K562 treated with DMSO at 1 percent for 12 hours (cell line): Measurements from ENCODE around the gene LYPD4. TPM values are rescaled to one million over a fixed set of nuclear protein-coding genes. Genes with fewer than 3 reads are reported as not detected.

Experiments used
- total RNA-seq: library from RNA; unstranded; fragments of 300-600 nt; gene quantifications from 2 replicates; pipeline ENCODE4 v1.2.3, GENCODE V29; 2022; ENCODE audit not compliant: insufficient read depth

The LYPD4 gene, protein sequence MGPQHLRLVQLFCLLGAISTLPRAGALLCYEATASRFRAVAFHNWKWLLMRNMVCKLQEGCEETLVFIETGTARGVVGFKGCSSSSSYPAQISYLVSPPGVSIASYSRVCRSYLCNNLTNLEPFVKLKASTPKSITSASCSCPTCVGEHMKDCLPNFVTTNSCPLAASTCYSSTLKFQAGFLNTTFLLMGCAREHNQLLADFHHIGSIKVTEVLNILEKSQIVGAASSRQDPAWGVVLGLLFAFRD
- total RNA-seq = not detected in 2 replicates

DNA sequence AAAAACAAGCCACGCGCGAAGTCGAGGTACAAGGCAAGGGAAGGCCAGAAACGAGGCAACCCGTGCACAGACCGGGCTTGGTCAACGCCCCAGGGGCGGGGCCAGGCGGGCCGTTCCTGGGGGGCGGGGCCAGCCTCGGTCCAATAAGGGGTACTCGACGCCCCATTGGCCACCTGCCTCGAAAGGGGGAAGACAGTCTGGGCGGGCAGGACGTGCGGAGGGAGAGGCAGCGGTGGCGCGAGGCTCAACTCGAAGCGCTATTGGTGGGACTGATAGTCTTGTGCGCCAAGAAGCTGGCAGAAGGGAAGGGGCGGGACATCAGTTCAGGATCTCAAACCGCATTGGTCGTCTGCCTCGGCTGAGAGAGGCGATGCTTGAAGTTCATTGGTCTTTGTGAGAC is at the start of gene LYPD4:
Gene LYPD4 (minus strand): TSS at position 83 of the 400 bp plus-strand sequence. CDS start 5,398 bp downstream, outside the sequence.

GRCh38 chr19:41882568-41883462 is 38.3 kb upstream of the LYPD4 start, which contains the start of gene ARHGEF1:
Gene ARHGEF1 (plus strand): TSS chr19:41883184. CDS start chr19:41888083, 4,899 bp downstream.

GRCh38 chr19:41876847-41877832 is 32.7 kb upstream of the LYPD4 start, which contains the start of gene CD79A:
Gene CD79A (plus strand): TSS chr19:41877279. CDS start chr19:41877305, 26 bp downstream.

DNA sequence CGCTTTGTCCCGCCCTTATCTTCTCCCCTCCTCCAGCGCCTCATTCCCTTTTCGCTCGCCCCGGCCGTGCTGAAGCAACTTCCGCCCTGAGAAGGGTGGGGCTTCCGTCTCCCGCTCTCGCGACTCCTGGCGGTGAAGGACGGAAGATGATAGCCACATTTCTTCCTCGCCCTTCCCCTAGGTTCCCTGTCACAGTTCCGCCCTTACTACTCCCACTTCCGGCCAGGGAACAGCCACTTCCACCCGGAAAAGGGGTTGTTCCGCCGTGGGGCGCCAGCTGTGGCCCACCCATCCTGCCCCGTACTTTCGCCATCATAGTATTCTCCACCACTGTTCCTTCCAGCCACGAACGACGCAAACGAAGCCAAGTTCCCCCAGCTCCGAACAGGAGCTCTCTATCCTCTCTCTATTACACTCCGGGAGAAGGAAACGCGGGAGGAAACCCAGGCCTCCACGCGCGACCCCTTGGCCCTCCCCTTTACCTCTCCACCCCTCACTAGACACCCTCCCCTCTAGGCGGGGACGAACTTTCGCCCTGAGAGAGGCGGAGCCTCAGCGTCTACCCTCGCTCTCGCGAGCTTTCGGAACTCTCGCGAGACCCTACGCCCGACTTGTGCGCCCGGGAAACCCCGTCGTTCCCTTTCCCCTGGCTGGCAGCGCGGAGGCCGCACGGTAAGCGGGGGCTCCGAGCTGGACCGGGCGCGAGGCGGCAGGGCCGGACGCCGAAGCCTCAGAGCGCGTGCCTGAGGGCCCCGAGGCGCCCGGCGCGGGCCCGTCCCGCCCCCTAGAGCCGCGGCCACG is 15.3 kb upstream of the LYPD4 start, which contains the start of gene RPS19:
Gene RPS19 (plus strand): TSS at position 638 of the 801 bp plus-strand sequence. CDS start 520 bp downstream, outside the sequence.

GRCh38 chr19:41845001-41845050 is 343 bp upstream of the LYPD4 start, which contains the start of gene DMRTC2:
Gene DMRTC2 (plus strand): TSS chr19:41845042. CDS start chr19:41847429, 2,387 bp downstream.

DNA sequence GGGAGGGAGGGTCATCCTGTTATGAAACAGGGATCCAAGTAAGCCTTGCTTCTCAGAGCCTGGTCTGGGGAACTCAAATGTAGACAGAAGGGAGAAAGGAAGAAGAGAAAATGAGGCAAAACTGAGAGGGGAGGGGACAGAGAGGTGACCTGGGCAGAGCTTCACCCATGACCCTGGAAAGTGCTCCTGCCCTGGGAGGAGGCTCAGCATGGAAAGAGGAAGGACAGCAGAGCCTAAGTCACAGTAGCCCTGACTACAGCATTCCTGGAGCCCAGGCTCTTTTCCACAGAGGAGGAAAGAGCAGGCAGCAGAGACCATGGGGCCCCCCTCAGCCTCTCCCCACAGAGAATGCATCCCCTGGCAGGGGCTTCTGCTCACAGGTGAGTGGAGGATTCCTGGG is 48.1 kb downstream of the LYPD4 start, which contains the start of gene CEACAM3:
Gene CEACAM3 (plus strand): TSS at position 226 of the 400 bp plus-strand sequence. CDS start 91 bp downstream, at position 317.

Other genes starting within 250 kb of the LYPD4 start
- gene CEACAM4, start 217.6 kb downstream of the LYPD4 start, total RNA-seq = not detected in 2 replicates
- not detected in 2 replicates for gene CEACAM7, start 156.4 kb downstream of the LYPD4 start, total RNA-seq
- gene CEACAM5, start 136.1 kb downstream of the LYPD4 start, total RNA-seq = not detected in 2 replicates
- gene CEACAM6, start 89.2 kb downstream of the LYPD4 start, total RNA-seq = not detected in 2 replicates
- gene CEACAM3, start 48.1 kb downstream of the LYPD4 start, total RNA-seq = not detected in 2 replicates
- gene DMRTC2, start 359 bp upstream of the LYPD4 start, total RNA-seq = not detected in 2 replicates
- 3,742 and 5,945 TPM in 2 replicates for gene RPS19, start 15.6 kb upstream of the LYPD4 start, total RNA-seq
- gene CD79A, start 32.6 kb upstream of the LYPD4 start, total RNA-seq = not detected in 2 replicates
- gene ARHGEF1, start 38.5 kb upstream of the LYPD4 start, total RNA-seq = 83.2 and 94.1 TPM in 2 replicates
- gene ERFL, start 83.8 kb upstream of the LYPD4 start, total RNA-seq = 0.41 and 0.53 TPM in 2 replicates
- gene RABAC1, start 114.6 kb upstream of the LYPD4 start, total RNA-seq = 140 and 218 TPM in 2 replicates
- gene ATP1A3, start 149.5 kb upstream of the LYPD4 start, total RNA-seq = 0.70 and 0.97 TPM in 2 replicates
- gene GRIK5, start 225.5 kb upstream of the LYPD4 start, total RNA-seq = 2.1 and 4.2 TPM in 2 replicates
- 16.1 and 22.8 TPM in 2 replicates for gene ZNF574, start 231.5 kb upstream of the LYPD4 start, total RNA-seq